ENCODE measurements around the gene SLC35B1.

SLC35B1 gene

GRCh38 chr17:49699966-49700575, 7.7 kb downstream of the SLC35B1 start:
- no peak for TF ChIP-seq CTCF (IDR thresholded peaks at IDR 0.05; ENCODE audit: control insufficient read depth, extremely low read depth, insufficient read depth)
- no peak overlapping the region for H3K4me3 ChIP-seq (ENCODE audit: low read depth, low read length)
- no peak for DNase-seq (ENCODE audit: low read depth)

GRCh38 chr17:49698005-49698404, 9.8 kb downstream of the SLC35B1 start:
- no peak overlapping the region for H3K4me3 ChIP-seq (ENCODE audit: low read depth, low read length)
- no peak for DNase-seq (ENCODE audit: low read depth)
- TF ChIP-seq CTCF (IDR thresholded peaks at IDR 0.05; ENCODE audit: control insufficient read depth, extremely low read depth, insufficient read depth) = no peak

GRCh38 chr17:49696233-49696761, 11.5 kb downstream of the SLC35B1 start:
- TF ChIP-seq CTCF (IDR thresholded peaks at IDR 0.05; ENCODE audit: control insufficient read depth, extremely low read depth, insufficient read depth) = no peak
- H3K4me3 ChIP-seq (ENCODE audit: low read depth, low read length) = no peak overlapping the region
- no peak for DNase-seq (ENCODE audit: low read depth)

GRCh38 chr17:49695698-49696232, 12.0 kb downstream of the SLC35B1 start:
- DNase-seq (ENCODE audit: low read depth) = no peak
- TF ChIP-seq CTCF (IDR thresholded peaks at IDR 0.05; ENCODE audit: control insufficient read depth, extremely low read depth, insufficient read depth) = no peak
- H3K4me3 ChIP-seq (ENCODE audit: low read depth, low read length) = no peak overlapping the region

- DNase-seq (ENCODE audit: low read depth) = no peak
- peak; percentile 77 for TF ChIP-seq CTCF (IDR thresholded peaks at IDR 0.05; ENCODE audit: control insufficient read depth, extremely low read depth, insufficient read depth)
- peak overlapping the region; percentile 34 for H3K4me3 ChIP-seq (ENCODE audit: low read depth, low read length)
These were observed 12.7 kb downstream of the SLC35B1 start for GRCh38 chr17:49694847-49695697.

GRCh38 chr17:49692751-49693150, 15.0 kb downstream of the SLC35B1 start:
- no peak for TF ChIP-seq CTCF (IDR thresholded peaks at IDR 0.05; ENCODE audit: control insufficient read depth, extremely low read depth, insufficient read depth)
- H3K4me3 ChIP-seq (ENCODE audit: low read depth, low read length) = no peak overlapping the region
- no peak for DNase-seq (ENCODE audit: low read depth)
